ENCODE results near the gene FERMT3.
"Not testable (repeated sequence)": the region's sequence is repeated elsewhere in the genome, so short reads cannot be mapped to it uniquely, and the experiment has no call there.

The FERMT3 gene

DNA sequence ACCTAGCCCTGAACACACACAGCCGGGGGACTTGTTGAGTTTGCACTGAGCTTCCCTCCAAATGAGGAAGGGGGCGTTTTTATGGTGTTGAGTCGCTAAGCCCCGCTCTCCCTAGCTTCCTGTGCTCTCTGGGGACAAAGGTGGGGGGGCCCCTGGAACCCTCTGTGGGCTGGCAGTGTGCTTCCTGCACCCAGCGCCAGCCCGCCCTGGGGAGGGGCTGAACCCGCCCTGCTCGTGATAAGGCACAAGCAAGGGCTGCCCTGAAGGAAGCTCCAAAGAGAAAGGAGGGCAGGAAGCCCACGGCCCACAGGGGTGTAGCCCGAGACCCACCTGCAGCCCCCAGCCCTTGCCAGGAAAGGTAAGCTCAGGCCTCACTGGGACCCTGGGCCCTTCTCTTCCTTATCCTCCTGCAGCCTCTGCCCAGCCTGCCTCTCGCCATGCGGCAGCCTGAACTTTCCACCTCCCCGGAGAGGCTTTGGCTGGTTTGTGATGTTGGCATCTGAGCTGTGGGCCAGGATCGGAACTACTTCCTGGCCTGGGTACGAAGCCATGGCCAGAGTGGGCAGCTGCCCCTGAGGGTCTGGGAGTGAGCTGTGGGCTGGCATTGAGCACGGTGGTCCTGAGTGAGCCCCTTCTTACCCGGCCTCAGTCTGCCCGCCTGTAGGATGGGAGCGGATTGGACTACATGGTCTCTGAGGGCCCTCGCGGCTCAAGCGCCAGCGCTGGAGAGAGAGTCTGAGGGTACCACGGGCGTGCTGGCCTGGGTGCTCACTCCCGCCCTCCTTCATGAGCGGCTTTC lies at the start of gene FERMT3:
TSS of gene FERMT3 (plus strand) at position 265 of the 799 bp plus-strand sequence. CDS start 644 bp downstream, outside the sequence.
- no peak for DNase-seq

DNA sequence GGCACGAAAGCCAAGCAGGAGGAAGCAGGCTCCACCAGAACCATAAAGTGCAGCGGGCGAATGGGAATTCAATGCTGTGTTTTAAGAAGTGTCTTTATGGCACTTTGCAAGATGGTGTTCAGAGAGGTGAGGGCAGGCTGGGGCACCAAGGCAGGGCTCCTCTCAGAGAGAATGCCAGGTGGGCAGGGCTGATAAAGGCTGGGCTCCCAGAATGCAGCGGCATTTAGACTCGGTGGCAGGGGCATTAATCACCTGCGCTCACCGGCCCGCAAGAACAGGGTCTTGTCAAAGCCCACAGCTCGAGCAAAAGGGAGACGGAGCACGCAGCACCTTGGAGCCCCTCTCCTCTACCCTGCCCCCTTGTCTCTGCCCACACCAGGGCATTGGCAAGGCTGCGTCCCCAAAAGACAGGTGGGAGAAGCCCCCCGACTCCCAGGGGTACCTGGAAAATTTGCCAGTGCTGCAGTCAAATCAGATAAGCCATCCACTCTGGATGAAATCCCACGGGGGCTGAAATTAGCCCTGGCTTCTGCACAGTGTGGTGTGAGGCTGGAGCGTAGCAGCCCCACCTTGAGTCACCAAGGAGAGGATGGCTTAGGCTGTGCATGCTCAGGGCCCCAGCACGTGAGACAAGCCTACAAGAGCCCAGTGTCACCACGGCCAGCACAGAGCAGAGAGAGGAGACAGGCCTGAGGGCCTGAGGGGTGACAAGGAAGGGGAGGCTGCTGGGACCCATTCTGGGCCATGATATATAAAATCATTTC lies 48.7 kb upstream of the FERMT3 start:
- DNase-seq: no peak

DNA sequence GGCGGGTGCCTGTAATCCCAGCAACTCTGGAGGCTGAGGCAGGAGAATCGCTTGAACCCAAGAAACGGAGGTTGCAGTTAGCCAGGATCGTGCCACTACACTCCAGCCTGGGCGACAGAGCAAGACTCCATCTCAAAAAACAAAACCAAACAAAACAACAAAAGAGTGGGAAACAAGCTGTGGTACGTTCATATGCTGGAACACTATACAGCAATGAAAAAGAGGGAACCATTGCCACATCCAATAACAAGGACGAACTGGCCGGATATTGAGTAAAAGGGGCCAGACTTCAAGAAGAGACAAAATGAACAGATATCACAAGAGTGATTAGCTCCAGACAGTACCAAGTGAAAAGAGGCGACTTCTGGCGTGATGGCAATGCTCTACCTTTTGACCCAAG lies 45.5 kb upstream of the FERMT3 start:
- DNase-seq: no peak

DNA sequence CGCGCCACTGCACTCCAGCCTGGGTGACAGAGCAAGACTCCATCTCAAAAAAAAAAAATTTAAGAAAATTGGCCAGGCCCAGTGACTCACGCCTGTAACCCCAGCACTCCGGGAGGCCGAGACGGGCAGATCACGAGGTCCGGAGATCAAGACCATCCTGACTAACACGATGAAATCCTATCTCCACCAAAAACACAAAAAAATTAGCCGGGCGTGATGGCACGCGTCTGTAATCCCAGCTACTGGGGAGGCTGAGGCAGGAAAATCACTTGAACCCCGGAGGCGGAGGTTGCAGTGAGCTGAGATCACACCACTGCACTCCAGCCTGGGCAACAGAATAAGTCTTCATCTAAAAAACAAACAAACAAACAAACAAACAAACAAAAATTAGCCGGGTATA lies 43.8 kb upstream of the FERMT3 start:
- not testable (repeated sequence) for DNase-seq

DNA sequence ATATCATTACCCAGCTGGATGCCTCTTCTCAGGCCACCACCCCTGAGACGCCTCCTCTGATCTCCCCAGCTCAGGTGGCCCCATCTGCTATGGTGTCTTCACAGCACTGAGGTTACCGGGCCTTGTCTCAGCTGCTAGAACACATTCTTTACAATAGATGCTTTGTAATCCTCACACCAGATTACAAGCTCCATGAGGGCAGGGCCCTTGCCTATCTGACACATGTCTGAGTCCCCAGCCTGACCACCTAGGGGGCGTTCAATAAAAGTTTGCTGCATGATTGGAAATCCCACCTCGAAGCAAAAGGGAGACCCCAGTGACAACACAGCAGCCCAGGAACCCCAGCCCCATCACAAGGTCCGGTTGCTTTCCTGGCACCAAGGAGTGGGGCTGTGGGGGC lies 42.6 kb upstream of the FERMT3 start:
- no peak for DNase-seq

DNA sequence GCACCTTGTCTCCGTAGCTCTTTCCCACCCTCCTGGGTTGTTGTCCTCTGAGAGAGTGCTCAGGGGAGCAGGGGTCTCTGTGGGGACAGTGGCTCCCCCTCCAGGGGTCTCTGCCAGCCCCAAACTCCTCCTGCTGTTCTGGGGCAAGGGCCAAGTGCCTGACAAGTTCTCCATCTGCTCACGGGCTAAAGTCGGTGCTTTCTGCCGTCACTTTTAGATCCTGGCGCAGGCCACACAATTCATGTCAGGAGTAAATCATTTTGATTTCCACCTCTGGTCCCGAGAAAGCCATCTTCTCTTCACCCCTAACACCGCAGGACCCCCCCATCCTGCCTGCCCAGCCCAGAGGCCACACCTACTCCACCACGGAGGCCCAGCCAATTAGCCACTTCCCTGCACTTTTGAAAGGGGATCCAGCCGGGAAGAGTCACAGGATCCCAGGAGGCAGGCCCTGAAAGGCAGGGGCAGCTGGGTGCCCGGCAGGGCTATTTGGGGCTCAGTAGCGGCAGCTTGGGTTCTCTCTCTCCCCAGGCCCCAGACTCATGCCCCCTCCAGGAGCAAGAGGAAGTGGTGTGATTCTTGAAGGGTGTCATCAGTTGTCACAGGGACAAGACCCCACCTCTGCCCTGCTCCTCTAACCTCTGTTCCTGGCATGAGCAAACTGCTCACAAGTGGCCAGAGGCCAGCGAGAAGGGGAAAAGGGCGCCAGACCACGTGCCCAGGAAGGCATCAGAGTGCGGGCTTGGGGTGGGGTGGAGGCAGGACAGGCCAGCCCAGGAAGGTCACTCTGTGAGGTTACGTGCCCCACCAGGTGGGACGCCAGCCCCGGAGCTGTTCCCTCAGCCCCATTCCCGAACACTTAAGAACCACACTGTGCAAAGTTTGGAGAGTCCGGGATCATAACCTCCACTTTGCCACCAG lies 41.9 kb upstream of the FERMT3 start:
- no peak for DNase-seq

DNA sequence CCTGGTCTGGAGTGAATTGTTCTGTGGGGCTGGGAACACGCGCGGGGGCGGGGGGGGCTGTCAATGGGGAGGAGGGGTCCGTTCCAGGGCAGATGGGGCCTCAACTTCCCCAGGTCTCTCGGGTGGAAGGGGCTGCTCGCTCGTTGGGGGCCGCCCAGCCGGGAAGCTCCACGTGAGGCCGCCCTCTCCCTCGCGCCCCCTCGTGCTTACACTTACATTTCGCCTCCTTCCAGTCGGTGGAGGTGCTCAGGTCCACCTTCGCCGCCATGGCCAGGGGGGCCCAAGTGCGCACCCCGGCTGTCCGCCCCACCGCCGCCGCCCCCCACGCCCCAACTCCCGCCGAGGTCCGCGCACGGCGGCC lies 41.1 kb upstream of the FERMT3 start:
- no peak for DNase-seq

DNA sequence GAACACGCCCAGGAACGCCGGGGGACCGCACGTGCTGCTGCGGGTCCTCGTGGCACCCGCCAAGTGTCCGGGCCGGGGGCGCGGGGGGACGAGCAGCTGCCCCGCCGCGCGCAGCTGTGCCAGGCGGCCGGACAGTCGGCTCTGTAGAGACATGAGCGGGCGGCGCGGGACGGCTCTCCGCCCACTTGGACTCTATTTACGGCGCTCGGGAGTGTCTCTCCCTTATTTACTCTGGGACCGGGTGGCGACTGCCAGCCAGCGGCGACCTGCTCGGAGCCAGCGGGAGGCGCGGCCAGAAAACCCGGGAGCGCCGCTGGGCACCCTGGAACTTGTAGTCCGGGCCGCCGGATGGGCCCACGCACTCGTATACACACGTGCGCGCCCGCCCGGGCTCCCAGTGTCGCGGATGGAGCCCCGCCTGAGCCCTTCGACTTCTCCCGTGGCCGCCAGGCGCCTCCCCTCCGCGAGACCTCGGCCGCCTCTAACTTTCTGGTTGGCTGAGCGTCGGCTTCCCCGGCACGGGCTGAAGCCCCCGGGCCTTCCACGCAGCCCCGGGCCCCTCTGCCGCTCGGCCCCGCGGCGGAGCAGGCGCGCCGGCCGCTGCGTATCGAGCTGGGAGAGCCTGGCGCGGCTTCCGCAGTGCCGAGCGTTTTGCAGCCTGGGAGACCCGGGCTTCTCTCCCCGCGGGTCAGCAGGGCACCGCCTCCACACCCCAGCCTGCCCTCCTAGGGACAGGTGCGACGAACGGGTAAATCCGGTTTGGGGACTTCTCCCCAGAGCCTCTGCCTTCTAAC lies 40.5 kb upstream of the FERMT3 start, which contains the start of gene MACROD1:
TSS of gene MACROD1 (minus strand) at position 272 of the 794 bp plus-strand sequence. CDS start at position 153, 119 bp downstream.
- DNase-seq: peak; percentile 24

DNA sequence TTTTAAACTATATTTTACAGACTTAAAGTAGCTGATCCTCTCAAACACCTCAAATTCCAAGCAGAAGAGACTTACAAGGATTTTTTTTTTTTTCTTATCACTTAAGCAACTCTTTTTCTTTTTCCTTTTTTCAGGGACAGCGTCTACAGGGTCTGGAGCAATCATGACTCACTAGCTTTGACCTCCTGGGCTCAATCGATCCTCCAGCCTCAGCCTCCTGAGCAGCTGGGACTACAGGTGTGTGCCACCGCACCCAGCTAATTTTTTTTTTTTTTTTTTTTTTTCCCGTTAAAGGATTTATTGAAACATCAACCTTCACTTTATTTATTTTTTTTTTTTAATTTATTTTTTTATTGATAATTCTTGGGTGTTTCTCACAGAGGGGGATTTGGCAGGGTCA lies 36.1 kb upstream of the FERMT3 start:
- DNase-seq: no peak

DNA sequence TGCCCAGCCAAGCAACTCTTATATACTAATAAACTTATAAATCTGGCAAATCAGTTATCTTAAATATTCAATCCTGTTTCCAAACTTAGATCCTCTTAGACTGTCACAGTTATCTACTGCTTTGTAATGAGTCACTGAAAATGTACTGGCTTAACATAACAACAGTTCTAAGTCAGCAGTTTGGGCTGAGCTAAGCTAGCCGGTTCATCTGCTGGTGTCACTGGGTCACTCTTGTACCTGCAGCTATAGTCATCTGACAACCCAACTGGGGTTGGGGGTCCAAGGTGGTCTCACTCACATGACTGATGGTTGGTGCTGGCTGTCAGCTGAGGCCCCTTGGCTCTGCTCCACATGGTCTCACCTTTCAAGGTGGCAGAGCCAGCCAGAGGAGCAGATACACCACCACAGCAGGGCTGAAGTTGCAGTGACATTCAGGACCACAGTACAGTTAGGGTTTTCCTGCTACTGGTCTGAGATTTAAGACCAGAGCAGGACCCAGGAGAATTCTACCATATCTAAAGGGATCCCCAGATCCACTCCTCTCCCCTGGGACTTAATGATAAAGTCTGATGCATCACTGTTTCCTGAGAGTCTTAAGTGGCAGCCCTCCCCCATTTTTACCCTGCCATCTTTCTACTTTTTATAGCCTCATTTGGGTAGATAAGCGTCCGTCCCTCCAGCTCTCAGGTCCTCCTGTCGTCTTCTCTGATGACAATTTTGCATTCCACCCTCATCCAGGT lies 32.7 kb upstream of the FERMT3 start:
- no peak for DNase-seq

DNA sequence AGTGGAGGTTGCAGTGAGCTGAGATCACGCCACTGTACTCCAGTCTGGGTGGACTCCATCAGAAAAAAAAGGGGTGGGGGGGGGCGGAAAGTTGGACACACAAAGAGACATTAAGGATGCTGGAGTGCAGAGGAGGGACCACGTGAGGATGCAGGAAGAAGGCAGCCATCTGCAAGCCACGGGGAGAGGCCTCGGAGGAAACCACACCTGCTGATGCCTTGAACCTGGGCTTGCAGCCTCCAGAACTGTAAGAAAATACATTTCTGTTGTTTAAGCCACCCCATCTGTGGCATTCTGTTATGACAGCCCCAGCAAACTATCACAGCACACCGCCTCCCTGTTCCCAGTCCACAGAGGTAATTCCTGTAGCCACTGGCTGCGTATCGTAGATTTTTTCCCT lies 29.8 kb upstream of the FERMT3 start:
- no peak for DNase-seq

DNA sequence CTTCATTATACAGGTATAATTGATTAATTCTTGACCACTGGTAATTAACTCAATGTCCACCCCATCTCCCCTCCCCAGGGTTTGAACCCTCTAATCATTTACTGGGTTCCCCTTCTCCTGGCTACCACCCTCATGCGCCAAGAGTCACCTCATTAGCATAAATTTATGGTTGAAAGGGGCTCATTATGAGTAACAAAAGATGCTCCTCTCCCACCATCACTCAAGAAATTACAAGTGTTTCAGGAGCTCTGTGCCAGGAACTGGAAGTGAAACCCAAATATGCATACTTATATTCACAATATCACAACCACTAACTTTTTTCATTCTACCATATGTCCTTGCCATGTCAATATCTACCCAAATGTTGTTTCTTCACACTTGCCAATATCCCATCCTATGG lies 28.3 kb upstream of the FERMT3 start:
- DNase-seq: no peak

DNA sequence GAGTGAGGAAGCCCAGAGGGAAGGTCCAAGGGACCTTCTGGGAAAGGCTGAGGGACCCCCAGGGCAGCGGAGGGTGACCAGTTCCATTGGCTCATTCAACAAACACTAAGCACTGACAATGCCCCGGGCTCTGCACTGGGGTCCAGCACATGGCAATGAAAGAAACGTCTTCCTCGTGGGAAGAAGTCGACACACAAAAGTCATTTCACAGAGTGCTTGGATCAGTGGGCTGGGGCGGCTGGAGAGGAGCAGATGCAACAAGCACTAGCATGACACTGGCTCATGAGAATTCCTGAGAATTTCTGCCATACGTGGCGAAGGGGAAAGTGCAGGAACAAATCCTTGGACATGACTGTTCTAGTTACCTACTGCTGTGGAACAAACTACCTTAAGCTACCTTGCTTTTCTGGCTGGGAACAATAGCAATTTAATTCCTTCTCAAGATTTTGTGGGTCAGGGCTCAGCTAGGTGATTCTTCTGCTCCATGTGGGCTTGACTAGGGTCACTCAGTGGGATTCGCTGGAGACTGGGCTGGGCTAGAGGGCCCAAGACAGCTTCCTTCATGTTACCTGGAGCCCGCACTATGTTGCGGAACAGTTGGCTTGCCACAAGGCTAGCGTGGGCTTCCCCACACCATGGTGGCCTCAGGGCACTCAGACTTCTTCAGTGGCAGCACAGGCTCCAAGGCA lies 27.4 kb upstream of the FERMT3 start:
- DNase-seq: no peak

DNA sequence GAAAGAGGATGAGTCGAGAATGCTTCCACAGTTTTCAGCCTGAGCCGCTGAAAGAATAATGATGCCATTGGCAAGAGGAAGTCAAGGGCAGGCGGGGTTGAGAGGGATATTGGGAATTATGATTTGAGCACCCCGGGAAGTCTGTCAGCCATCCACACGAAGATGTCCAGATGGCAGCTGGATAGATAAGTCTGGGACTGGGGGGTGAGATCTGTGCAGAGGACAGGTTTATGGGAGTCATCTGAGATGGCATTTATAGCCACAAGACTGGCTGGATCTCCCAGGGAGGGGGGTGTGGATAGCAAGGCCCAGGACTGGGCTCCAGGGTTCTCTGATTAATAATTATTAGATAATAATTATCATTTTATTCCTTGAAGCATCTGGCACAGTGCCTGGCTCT lies 25.6 kb upstream of the FERMT3 start:
- peak; percentile 82 for DNase-seq

DNA sequence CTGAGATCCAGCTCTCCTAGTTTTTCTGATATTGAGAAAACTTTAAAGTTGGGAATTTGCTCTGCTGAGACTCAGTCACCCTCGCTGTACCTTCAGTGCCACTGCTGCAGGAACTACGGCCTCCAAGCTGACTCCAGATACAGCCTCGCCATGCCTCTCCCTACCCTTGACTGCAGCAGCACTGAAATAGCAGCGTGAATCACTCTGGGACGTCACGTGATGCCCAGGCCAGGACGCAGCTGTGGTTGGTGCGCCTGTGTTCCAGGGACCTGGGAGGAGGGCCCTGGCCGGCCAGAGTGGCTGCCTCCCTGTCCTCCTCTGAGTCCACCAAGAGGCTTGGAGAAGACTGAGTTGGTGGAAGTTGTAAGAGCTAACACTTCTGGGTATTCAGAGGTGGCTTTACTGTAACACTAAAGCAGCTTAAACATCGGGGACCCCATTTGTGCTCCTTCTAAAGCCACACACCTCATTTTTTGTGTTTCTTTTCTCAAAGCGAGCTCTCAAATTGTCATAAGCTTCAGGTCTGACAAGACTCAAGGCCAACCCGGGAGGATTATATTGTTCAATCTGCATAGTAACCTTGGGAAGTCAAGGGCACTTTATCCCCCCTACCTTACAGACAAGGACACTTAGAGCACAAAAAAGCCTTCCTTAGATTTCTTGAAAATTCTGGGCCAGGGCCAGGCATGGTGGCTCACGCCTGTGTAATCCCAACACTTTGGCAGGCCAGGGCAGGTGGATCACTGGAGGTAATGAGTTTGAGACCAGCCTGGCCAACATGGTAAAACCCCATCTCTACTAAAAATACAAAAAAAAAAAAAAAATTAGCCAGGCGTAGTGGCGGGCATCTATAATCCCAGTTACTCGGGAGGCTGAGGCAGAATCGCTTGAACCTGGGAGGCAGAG lies 24.8 kb upstream of the FERMT3 start:
- DNase-seq: no peak

DNA sequence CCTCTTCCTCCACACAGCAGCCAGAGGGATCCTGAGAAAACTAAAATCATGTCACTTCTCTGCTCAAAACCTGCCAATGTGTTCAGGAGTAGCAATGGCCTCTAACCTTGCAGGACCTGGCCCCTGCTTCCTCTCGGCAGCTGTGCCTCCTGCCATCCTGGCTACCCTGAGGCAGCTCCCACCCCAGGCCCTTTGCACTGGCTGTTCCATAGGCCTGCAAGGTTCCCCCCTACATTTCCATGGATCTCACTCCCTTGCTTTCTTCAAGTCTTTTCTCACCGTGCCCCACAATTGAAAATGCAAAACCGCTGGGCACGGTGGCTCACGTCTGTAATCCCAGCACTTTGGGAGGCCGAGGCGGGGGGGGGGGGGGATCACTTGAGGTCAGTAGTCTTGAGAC lies 22.6 kb upstream of the FERMT3 start:
- DNase-seq: no peak

DNA sequence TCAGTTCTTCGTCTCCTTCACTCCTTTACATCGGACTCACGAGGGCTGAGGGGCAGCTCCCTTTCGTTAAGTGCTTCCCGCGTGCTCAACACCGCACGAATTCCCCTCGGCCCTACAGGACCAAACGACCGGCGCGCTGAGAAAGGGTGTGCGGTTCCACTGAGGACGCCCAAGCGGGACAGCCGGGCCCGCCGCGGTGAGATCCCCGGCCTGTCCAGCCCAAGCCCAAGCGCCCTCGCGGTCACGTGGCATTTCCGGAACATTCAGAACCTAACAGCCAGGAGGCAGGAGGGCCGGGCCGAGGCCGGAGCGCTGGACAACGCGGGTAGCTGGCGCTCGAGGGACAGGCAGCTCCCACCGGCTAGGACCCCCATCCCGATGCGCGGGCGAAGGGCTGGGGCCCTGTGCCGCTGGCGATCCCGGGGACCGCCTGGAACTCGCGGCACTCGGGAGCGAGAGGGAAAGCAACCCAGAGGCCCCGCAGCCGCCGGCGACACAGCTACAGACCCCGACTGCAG lies 21.3 kb upstream of the FERMT3 start:
- no peak for DNase-seq

DNA sequence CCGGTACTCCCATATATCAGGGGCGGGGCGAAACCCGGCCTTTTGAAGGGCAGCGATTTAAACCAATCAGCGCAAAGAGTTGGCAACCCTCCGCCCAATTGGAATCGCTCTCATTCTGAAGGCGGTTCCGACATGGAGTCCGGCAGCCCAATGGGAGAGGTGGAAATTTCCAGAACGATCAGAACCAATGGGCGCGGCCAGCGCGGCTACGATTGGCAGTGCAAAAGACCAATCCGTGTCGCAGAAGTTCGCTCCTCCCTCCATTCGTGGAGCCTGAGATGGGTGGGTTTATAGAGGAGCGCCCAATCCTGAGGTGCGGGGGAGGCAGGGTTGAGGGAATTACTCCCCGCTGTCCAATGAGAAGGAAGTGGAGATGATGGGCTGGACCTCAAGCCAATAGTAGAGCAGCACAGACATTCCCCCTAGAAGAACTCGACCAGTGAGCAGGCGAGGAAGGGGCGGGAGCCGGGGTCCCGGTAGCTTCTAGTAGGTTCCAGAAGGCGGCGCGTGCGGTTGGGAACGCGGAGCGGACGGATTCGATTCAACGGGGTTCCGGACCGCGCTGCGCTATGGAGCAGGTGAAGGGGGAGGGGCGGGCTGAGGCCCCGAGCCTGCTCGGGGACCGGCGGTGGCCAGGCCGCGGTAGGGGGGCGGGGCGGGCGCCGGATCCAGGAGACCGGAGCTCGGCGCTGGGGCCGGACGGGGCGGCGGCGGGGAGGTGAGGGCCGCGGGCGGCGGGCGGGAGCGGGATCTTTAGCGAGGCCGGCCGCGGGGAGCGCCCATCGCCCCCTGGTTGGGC lies 20.6 kb upstream of the FERMT3 start, which contains the start of gene STIP1:
TSS of gene STIP1 (plus strand) at position 479 of the 799 bp plus-strand sequence. CDS start at position 570, 91 bp downstream.
- peak; percentile 99 for DNase-seq

All from NCI-H524 treated with DMSO at 0.1 percent for 48 hours (cell line).